Posterior cingulate gyrus (tissue), 11 donors: ENCODE results near the gene ACOT7.
A peak's percentile ranks its signal among the peaks of the same experiment; 100 is the strongest.

ENCODE experiments used
- DNase-seq, 10 donors: peaks; one replicate each; pipeline versions ENCODE4 v3.0.0 to v3.0.0-alpha.2; 2020 to 2021; ENCODE audit warnings: mixed read lengths in 3 of 10
- intact Hi-C: fragments of 100-400 bp; cut with DNase I; formaldehyde crosslinking; loops from one replicate; pipeline ENCODE4 v1.15.1; 2023

Gene ACOT7

DNA sequence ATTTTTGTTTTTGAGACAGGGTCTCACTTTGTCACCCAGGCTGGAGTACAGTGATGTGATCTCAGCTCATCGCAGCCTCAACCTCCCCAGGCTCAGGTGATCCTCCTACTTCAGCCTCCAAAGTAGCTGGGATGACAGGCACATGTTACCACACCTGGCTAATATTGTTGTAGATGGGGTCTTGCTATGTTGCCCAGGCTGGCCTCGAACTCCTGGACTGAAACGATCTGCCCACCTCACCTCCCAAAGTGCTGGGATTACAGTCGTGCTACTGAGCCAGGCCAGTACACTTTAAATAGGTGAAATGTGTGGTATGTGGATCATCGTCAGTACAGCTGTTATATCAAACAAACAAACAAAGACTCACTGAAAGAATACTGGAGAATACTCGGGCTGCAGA, 97.7 kb downstream of the ACOT7 start:
- intact Hi-C loops = no loop called here
- DNase-seq = no peak

DNA sequence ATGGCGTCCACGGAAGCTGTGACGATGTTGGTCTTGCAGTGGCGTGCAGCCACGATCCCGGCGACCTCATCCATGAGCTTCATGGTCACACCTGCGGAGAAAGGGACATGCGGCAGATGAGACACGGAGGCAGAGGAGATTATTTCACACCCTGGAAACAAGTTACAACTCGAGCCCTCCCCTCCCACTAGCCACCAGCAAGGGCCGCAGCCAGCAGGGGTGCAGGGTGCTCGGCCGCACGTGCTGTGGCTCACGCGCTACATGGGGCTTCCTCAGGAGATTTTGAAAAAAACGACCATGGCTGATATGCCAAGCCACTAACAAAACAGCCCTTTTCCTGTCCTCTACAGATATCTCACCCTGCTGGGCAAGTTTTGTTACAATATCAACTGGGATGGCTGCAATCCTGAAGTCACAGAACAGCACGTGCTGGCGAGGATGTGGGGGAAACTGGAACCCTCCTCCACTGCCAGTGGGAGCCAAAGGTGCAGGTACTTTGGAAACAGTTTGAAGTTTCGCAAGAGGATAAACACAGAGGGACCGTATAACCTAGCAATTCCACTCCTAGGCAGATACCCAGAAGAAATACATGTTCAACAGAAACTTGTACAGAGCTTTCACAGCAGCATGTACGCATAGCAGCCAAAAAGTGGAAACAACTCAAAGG, 98.5 kb downstream of the ACOT7 start:
- DNase-seq = peak in 1 of 10 donors; percentile 62
- intact Hi-C loops = no loop called here

DNA sequence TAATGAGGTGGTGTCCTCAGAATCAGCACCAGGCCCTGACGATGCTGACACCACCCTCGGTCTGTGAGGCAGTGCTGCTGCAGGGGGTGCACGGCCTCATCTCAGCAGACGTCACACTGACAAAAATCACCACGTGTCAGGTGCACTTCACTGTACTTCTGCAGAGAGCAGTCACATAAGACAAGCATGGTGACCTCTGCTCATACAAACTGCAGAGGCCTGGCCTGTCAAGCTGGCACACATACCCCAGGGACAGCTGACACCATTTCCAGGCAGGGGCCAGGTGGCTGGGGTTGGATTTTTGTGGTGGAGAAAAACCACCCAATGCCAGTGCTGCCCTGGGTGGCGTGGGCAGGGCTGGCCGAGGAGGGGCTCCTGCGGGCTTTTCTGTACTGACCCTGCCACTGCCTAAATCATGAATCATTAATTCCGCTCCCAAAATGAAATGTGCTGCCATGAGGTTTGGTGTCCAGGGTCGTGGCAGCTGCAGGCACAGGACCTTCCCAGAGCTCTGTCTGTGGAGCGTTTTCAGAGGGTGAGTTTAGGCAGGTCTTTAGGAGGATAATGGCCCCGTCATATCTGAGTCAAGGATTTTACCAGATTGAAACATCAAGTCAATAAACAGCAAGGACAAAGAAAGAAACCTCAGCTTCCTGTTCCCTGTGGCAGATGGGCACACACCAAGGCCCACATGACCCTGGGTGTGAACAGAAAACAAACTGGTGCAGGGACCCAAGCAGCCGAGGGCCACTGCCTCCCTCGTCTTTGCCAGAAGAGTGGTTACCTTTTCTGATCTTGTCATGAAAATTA, 99.3 kb downstream of the ACOT7 start:
- no peak for DNase-seq
- intact Hi-C loops = no loop called here

DNA sequence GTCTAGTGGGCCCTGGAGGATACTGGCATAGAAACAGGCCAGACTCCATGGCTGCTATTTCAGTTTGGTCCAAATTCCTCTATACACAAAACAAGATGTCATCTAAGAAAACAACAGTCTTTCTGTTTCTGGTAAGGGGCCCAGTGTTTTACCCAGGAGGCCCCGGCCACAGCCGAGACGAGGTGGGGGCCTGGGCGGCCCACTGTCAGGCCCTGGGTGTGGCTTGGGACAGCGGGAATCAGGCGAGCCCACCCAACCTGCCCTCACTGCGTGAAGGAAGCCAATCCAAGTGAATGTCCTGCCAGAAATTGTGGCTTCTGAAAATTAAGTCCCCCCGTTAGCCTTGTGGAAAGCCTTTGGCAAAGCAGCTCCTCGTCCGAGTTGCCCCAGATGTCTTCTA, 101.5 kb downstream of the ACOT7 start:
- DNase-seq = no peak
- intact Hi-C loops = no loop called here

DNA sequence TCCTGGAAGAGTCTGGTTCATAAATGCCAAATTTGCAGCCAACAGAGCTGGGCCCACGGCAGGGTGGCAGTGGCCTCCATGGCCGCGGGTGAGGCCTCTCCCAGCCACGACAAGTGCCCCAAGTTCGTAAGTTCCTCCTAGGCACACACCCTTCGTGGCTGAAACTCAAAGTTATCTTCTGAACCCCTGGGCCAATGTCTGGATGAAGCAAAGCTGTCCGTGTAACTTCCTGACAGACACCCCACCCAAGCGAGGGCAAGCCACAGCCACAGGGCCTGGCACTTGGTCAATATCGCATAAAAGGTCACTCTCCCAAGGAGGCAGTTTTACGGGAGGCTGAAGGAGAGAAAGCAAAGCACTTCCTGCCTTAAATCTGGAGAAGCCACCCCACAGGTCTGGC, 104.9 kb downstream of the ACOT7 start:
- intact Hi-C loops = no loop called here
- DNase-seq = no peak

DNA sequence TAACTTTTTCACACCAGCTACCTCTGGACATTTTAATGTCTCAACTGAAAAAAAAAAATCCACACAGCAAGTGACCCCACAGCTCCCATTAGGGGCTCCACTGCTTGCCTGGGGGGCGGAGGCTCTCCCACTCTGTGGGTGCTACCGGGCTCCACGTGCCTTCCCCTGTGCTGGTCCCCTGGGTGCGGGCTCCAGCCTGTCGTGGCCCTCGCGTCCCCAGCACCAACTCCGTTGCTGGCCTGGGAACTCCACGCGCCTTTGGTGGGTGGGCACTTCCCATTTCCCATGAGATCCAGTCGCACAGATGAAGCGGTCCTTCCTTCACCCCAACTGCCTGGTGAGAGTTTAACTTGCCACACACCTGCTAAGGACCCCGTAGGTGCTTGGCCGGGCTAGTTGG, 105.5 kb downstream of the ACOT7 start:
- DNase-seq = no peak
- intact Hi-C loops = no loop called here

DNA sequence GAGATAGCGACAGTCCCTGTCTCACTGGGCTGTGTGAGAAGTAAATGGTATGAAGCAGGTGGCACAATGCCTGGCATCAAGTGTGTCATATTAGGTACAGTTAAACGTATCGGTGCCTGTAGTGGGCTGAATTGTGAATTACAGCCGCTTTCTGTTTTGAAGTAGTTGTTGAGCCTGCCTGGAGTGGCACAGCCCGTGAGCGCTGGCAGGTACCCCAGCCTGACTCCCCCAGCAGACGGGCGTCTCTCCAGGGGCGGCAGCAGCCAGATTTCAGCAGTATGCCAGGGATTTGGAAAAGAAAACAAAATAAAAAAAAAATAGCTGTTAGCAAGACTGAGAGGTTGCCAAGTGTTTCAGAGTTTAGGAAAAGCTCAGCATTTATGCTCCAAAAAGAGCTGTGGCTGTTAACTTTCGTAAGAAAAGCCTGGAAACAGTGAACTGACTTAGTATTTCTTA, 106.1 kb downstream of the ACOT7 start:
- intact Hi-C loops = no loop called here
- peak in 9 of 10 donors; percentile 50 to 95 (median 76) for DNase-seq

DNA sequence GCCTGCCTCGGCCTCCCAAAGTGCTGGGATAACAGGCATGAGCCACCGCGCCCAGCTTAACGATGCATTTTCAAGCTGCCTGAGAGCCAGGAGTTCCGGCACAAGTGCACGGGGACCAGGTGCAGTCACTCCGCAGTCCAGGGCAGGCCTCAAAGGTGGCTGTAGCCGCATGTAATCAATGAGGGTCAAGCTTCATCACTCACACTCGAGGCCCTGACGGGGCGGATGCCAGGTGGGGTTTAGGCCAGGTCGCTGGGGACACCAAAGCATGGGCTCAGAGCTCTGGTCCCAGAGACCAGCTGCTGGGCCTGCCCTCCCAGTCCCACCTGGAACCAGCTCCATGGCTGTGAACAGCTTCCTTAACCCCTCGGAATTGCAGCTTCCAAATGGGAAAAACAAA, 106.5 kb downstream of the ACOT7 start:
- intact Hi-C loops = no loop called here
- DNase-seq = no peak

DNA sequence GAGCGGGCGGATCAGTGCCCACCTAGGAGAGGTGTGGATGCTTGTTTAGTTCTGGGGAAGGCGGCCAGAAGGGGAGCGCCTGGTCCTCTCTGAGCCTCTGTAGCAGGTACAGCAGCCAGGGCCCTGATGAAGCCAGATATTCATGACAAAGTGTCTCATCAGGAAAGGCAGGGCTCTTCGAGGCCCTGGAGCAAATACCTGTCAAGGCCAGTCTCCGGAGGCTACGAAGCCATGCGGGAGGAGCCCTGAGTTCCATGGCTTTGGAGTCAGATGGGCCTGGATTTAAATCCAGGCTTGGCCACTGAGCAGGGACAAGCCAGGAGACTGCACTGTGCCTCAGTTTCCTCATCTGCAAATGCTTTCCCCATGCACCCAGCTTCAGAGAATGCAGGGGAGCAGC, 107.3 kb downstream of the ACOT7 start:
- no peak for DNase-seq
- intact Hi-C loops = no loop called here

DNA sequence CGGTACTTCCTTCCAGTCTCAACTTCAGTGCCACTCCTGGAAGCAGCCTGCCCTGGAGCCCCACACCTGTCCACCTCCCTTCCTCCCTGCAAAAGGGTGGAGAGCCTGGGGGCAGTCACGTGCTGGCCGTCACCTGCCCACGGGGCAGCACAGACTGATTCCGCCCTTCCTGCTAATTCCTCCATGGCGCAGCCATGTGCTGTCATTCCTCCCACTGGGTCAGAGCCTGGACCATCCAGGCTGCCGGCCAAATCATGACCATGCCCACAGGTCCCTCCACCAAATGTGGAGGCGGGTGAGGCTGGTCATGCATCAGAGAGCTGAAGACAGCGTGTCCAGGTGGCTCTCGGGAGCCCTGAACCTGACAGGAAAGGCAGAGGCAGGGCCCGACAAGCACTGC, 108.2 kb downstream of the ACOT7 start:
- DNase-seq = no peak
- intact Hi-C loops = no loop called here

DNA sequence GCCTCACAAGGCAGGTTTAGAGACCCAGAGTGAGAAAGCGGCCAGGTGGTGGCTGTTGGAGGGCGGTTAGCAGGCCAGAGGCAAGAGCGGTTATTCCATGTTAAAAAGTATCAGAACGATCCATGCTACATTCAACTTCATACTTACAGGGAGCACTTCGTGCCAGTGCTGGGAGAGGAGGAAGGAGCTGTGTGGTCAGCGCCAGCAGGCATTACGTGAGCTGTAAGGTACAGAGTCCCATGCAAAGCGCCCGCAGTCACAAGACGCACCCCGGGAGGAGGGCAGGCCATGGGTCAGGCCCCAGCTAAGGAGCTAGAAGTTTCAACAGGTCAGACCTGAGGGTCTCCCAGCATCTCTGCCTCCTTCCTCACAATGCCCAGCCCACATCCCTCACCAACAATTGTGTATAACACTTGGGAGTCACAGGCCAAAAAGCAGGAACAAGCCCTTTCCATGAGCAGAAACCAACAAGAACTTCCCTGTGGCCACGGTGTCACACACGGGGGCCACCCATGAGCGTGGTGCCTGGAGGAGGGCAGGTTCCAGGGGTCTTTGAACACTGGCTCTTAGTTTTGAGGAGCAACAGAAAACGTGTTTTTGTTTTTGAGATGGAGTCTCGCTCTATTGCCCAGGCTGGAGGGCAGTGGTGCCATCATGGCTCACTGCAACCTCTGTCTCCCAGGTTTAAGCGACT, 110.8 kb downstream of the ACOT7 start:
- no peak for DNase-seq
- intact Hi-C loops = no loop called here

DNA sequence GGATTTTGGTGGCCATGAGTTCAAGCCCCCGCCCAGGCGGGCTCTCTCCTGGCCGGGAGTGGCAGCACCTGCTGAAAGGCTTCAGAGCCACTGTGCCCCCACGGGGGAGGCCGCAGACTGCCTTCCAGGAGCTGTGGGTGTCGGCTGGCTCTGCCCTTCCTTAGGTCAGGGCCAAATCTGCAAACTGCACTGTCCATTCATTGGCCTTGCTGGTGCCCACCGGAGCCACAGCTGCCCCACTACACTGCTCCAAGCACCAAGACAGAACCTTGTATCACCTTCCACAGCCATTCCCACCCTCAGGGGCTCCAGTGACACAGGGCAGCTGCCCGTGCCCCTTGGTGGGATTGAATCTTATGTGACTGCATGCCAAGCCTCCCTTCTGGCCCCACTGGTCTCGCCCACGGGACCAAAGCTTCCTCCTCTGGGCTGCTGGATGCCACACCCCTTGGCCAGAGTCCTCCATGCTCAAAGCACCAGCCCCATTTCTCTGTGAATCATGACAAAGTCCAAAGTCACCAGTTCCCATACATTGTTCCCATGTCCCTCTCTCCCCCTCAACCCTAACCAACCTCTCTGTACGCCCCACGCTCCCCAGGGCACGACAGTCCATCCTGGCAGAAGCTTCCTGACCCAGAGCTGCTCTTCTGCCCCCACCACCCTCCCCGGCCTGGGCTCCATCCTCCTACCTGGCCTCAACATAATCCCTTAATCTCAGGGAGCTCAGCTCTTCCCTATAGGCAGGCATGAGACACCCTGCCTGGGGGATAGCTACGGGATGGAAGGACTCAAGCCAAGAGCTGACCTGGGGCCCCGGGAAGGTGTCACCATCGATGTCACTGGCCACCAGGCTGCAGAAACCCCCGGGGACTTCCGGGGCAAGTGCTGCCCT, 111.8 kb downstream of the ACOT7 start:
- no peak for DNase-seq
- intact Hi-C loops = no loop called here

DNA sequence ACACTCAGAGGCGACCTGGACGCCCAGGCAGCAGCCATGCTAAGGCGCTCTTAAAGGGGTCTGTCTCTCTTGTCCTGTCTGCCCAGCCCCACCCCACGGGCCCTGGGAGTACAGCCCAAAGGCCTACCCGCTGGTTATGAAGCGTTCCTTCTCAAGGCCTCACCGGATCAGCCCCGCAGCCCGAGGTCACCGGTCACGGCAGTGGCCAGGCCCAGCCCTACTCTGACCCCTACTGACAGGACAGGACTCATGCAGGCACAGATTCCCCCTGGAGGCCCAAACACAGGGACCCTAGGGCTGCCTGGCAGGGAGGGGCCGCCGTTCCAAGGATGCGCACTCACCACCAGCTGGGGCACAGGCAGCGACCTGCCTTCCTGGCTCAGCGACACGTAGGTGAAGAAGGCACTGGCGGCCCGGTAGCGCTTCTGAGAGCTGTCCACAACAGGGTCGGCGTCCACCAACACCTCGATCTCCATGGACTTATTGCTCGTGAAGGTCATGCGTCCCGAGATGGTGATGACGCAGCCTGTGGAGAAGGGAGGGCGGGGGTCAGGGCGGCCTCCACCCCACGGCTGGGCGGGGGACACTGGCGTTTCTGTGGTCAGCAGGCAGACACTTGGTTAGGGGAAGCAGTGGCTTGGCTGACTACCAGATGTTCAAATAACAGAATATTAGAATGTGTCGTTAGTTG, 112.7 kb downstream of the ACOT7 start:
- no peak for DNase-seq
- intact Hi-C loops = no loop called here

DNA sequence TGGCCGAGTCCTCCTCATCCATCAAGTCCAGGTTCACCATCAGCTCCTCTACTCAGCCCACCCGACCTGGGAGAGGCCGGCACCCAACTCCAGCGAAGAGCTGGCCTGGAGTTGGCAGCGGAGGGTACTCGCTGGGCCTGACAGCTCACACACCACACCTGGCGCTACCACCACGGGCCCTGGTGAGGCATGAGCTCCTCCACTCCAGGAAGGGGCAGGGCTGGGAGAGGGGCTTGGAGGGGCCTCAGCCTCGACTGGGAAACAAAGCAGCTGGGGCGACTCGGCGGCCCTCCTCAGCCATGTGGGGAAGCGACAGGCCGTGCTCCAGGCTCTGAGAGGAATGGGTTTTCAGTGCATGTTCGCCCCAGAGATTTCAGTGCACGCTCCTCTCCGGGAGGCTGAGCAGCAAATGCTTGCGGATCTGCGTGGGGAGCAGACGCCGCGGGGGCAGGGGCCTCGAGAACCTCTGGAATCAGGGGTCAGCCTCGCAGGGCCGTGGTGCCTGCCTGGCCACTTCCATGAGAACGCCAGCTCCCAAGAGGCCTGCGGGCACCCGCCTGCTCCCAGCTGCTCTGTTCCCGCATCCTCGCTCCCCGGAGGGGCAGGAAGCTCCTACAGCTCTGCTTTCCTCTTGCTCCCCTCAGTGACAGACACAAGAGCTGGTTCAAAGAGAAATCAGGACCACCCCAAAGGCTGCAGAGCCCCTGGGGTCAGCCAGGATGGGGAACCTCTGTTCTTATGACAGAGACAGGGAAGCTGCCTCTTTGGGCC, 113.8 kb downstream of the ACOT7 start:
- no peak for DNase-seq
- intact Hi-C loops = no loop called here

DNA sequence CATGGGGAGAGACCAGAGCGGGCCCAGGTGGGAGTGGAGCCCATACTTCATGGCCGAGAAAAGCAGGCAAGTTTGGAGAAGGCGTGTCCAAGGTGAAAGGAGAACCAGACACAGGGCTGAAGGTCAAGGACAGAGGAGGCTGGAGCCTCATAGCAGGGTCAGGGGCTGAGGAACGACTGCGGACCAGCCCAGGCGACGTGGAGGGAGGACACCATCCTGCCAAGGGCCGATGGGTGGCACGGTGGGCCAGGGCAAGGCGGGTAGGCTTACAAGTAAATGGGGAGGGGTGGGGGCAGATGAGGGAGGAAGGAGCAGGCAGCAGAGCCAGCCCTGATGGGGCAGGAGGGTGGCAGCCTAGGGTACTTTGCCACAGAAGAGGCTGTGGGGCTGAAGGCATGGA, 114.5 kb downstream of the ACOT7 start:
- intact Hi-C loops = no loop called here
- no peak for DNase-seq

DNA sequence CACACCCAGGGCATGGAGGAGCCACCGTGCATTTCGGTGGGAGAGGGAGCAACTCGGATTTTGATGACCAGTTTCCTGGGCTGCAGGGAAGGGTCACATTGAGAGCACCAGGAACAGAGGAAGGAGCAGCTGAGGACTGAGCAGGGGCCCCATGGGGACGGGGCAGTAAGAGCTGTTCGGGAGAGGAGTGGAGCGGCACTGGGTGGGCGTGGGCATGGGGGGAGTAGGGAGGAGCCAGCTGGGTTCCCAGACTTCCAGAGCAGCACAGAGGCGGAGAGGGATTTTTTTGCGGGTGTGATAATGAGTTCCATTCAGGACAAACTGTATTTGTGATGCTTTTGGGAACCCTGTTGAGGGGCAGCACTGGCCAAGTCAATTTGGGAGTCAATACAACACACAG, 115.3 kb downstream of the ACOT7 start:
- intact Hi-C loops = no loop called here
- no peak for DNase-seq

DNA sequence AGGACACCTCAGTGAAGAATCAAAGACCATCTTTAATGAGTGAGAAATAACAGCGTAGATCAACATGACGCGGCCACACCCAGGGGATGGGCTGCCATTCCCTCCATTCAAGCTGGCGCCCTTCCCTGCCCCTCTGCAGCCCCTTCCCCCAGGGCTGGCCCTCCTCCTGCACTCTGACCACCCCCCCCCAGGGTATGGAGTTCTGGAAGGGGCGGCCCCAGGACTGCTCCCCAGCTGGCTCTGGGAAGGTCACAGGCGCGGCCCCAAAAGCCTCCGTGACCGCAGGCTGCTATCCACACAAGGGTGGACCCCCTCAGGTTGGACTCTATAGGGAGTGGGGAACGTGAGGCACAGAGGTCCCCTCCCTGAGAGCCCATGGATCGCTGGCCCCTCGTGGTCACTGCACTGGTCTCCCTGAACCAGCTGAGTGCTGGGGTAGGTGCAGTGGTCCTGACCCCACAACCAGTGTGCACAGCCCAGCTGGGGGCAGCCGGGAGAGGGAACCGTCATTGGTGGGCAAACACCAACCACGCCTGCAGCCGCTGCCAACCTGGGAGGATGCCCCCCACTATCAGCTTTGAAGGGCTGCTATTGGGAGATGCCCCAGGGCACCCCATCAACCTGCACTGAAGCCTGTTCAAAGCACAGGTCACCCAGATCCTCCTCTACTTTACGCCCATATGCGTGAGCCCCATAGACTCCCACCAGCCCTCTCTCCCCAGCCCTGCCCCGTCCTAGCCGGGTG, 116.6 kb downstream of the ACOT7 start:
- intact Hi-C loops = no loop called here
- DNase-seq = no peak
